AG09319 (cell line): ENCODE measurements around the gene ATP4B.

Experiments used
- DNase-seq: peaks from one replicate; pipeline ENCODE4 v3.0.0-alpha.2; 2010; ENCODE audit warnings: low read depth; ENCODE audit errors: extremely low read depth
- CTCF ChIP-seq: IDR thresholded peaks from 2 replicates; pipeline ENCODE4 v1.5.1; 2011; ENCODE audit warnings: low read depth, mild to moderate bottlenecking, inconsistent platforms, low read length, moderate library complexity

Gene ATP4B

GRCh38 chr13:113608967-113609533, 48.9 kb downstream of the ATP4B start:
- no peak for TF ChIP-seq CTCF
- DNase-seq, result no peak

- no peak for DNase-seq
- no peak for TF ChIP-seq CTCF
These were observed 49.9 kb downstream of the ATP4B start for GRCh38 chr13:113607889-113608635.

- TF ChIP-seq CTCF, result no peak
- DNase-seq, result no peak
These were observed 50.7 kb downstream of the ATP4B start for GRCh38 chr13:113607056-113607888.

GRCh38 chr13:113605866-113606438, 52.0 kb downstream of the ATP4B start:
- no peak for TF ChIP-seq CTCF
- no peak for DNase-seq

- DNase-seq, result no peak
- no peak for TF ChIP-seq CTCF
These were observed 52.5 kb downstream of the ATP4B start for GRCh38 chr13:113605461-113605860.

- TF ChIP-seq CTCF, result no peak
- DNase-seq, result no peak
These were observed 53.8 kb downstream of the ATP4B start for GRCh38 chr13:113604186-113604585.
